Measurements from ENCODE around the gene GARIN5B. TPM values are rescaled to one million over a fixed set of nuclear protein-coding genes. Genes with fewer than 3 reads are reported as not detected.

The GARIN5B gene
- total and polyA plus RNA-seq, 2 of the 8 experiments (the other 6 are each of a cell fraction or from before 2014, with no cell fraction given), result 0.03 TPM; not detected in 1

- no peak for FAIRE-seq
- peak overlapping the region; percentile 34 for H4K91ac ChIP-seq (replicated peaks; ENCODE audit: insufficient read length, low read length)
- H2BK120ac ChIP-seq (replicated peaks; ENCODE audit: low read depth, low read length), result no peak overlapping the region
- peak overlapping the region; percentile 79 to 94 for H3K4me2 ChIP-seq (ENCODE audit: insufficient read depth in 1 of 2, low read depth in 2 of 2, low read length in 2 of 2)
- H2BK5ac ChIP-seq (ENCODE audit: low read depth, low read length), result peak overlapping the region; percentile 88
- no peak for DNase-seq (ENCODE audit: low read depth in 1 of 2, low spot score in 2 of 2)
- no peak overlapping the region for H2BK20ac ChIP-seq (ENCODE audit: low read length)
- peak overlapping the region; percentile 88 for H3K56ac ChIP-seq (replicated peaks; ENCODE audit: insufficient read length, low read depth, low read length)
- H4K8ac ChIP-seq (ENCODE audit: extremely low read depth, insufficient read depth, low read length), result peak overlapping the region; percentile 74
- peaks cover 5% of the 10 kb centered on the region; the same call in 1 of the 2 replicates for H3K79me1 ChIP-seq (ENCODE audit: low read depth, low read length)
- H3K27ac ChIP-seq (ENCODE audit: low read depth, low read length), result peak overlapping the region; percentile 62
- H4K20me1 ChIP-seq (replicated peaks in 1 of 2; ENCODE audit: control insufficient read depth in 1 of 2, insufficient read depth in 2 of 2, low read length in 2 of 2), result peaks cover 0 to 6% of the 10 kb centered on the region in 2 experiments
- 0 out of 2 replicates have a peak overlapping the region, but pooled peaks have one; percentile 50 for H2BK12ac ChIP-seq (ENCODE audit: low read depth, low read length)
- peaks cover 0 to 3% (median 0%) of the 10 kb centered on the region in 4 experiments; a peak in 1 of 7 replicates for H3K27me3 ChIP-seq (replicated peaks in 1 of 4; ENCODE audit: control insufficient read depth in 3 of 4, extremely low read depth in 1 of 4, insufficient read depth in 3 of 4, low read length in 3 of 4)
- H3K4me1 ChIP-seq (replicated peaks in 1 of 4; ENCODE audit: control insufficient read depth in 3 of 4, insufficient read depth in 4 of 4, low read length in 3 of 4), result peaks cover 0 to 16% (median 9%) of the 10 kb centered on the region in 4 experiments; a peak in 6 of 7 replicates
- H3K14ac ChIP-seq (ENCODE audit: insufficient read length), result no peak overlapping the region
- ChIA-PET CTCF (ENCODE audit: partially characterized antibody) (interaction anchor here (0.6 to 2.1 kb wide), 10 partner anchors 9 to 877 kb away, joined by 3 to 12 read pairs (median 5); partner anchors contain the start of genes LENG9 and TMEM150B), POLR2A (ENCODE audit: partially characterized antibody) (interaction anchor here (0.6 to 4.1 kb wide), 38 partner anchors 8 to 210 kb away, joined by 3 to 30 read pairs (median 5); partner anchors contain the start of genes GARIN5B, RPL28, TMEM190 and TMEM238)
- peak overlapping the region; percentile 80 for H3K18ac ChIP-seq (ENCODE audit: extremely low read depth, low read length)
- peak overlapping the region; percentile 69 to 85 (median 84) for H3K4me3 ChIP-seq (ENCODE audit: extremely low read depth in 1 of 4, insufficient read depth in 2 of 4, low read depth in 3 of 4, low read length in 4 of 4)
- H3K4ac ChIP-seq (replicated peaks; ENCODE audit: insufficient read length, low read depth, low read length), result peak overlapping the region; percentile 8
- H2BK15ac ChIP-seq (ENCODE audit: low read length), result peak overlapping the region; percentile 53; the same call in 1 of the 2 replicates
- peak overlapping the region in 3 of 4 experiments; percentile 68 to 82 (median 76); a peak in 5 of 7 replicates for H3K9ac ChIP-seq (replicated peaks in 1 of 4; ENCODE audit: extremely low read depth in 1 of 4, low read depth in 3 of 4, low read length in 3 of 4)
- peaks cover 0 to 22% (median 13%) of the 10 kb centered on the region in 4 experiments; a peak in 4 of 8 replicates for H3K36me3 ChIP-seq (ENCODE audit: control insufficient read depth in 2 of 4, insufficient read depth in 4 of 4, low read length in 3 of 4)
- 4% methylated on average over 19 of the region's 44 CpGs; no CpG with 5 or more reads in 1 of the 2 experiments for WGBS, 2 experiments (ENCODE audit: extremely low coverage in 1 of 2, insufficient coverage in 1 of 2, insufficient read length in 1 of 2, insufficient replicate concordance in 2 of 2, low coverage in 1 of 2, low lambda C conversion rate in 2 of 2, missing lambda C conversion rate in 1 of 2)
- H3K23me2 ChIP-seq (ENCODE audit: low read depth, low read length), result peaks cover 20% of the 10 kb centered on the region; the same call in 1 of the 2 replicates
- no peak for TF ChIP-seq SP4 (IDR thresholded peaks at IDR 0.05; ENCODE audit: low read length)
- TF ChIP-seq RAD21 (IDR thresholded peaks at IDR 0.05 in 1 of 2, conservative IDR thresholded peaks at IDR 0.05 in 1 of 2; ENCODE audit: low read depth in 2 of 2, low read length in 2 of 2), result no peak
- TF ChIP-seq JUND (IDR thresholded peaks at IDR 0.05; ENCODE audit: low read length), result no peak
- TF ChIP-seq PHF8 (conservative IDR thresholded peaks at IDR 0.05; ENCODE audit: low read depth, low read length), result no peak
- TF ChIP-seq CREB1 (IDR thresholded peaks at IDR 0.05), result no peak
- TF ChIP-seq SRF (IDR thresholded peaks at IDR 0.05; ENCODE audit: low read depth, low read length), result no peak
- no peak for TF ChIP-seq SP1 (IDR thresholded peaks at IDR 0.05; ENCODE audit: low read depth, low read length)
- H4K5ac ChIP-seq (ENCODE audit: insufficient read length, low read depth, low read length), result peak overlapping the region; percentile 55
- no peak overlapping the region for H3K23ac ChIP-seq (ENCODE audit: insufficient read length)
- no peak overlapping the region for H2AFZ ChIP-seq (ENCODE audit: low read length)
- H2AK5ac ChIP-seq (ENCODE audit: low read depth, low read length), result peak overlapping the region; percentile 86; the same call in 1 of the 2 replicates
- H3K79me2 ChIP-seq (ENCODE audit: control insufficient read depth in 1 of 2, insufficient read depth in 2 of 2, low read length in 2 of 2), result peaks cover 0 to 3% of the 10 kb centered on the region in 2 experiments; a peak in 1 of 4 replicates
- no peaks in the 10 kb centered on the region for H3K9me3 ChIP-seq (ENCODE audit: insufficient read depth in 2 of 2, low read depth in 1 of 2, low read length in 1 of 2)
Observed at GRCh38 chr19:55339889-55340783, 22.9 kb downstream of the GARIN5B start.

Data from H1 (cell line).